NCI-H128 (cell line): ENCODE results near the gene TBX2.

Experiments used
- DNase-seq: peaks from one replicate; lab custom pipeline; 2025; ENCODE audit not compliant: unreplicated experiment; lab: John Stamatoyannopoulos, UW

The TBX2 gene

DNA sequence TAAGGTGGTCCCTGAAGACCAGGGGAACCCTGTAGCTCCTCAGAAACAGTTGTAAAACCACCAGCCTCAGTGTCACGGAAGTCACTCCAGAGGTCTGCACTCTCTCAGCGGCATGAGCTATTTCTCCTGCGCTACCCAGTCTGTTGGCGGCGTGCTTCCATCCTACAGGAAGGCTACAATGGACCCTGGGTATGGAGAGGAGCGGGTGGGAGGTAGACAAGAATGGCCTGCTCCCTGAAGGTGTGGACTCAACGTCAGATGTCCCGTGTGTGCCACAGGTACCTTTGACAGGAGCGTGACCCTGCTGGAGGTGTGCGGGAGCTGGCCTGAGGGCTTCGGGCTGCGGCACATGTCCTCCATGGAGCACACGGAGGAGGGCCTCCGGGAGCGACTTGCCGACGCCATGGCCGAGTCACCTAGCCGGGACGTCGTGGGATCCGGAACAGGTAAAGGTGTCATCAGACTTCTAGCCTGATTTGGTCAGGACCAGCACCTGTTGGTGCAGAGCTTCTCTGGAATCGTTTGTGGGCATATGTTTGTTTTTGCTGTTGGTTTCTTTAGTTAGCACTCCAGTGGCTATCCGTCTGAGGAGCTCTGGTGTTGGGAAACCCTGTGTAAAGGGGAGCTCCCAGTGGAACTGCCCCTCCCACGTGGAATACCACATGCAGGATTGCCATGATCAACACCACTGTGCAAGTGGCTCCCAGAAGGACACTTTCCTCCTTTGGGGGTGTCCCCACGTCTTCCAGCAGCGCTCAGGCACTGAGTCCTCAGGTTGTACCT is 31.4 kb upstream of the TBX2 start:
- no peak for DNase-seq

DNA sequence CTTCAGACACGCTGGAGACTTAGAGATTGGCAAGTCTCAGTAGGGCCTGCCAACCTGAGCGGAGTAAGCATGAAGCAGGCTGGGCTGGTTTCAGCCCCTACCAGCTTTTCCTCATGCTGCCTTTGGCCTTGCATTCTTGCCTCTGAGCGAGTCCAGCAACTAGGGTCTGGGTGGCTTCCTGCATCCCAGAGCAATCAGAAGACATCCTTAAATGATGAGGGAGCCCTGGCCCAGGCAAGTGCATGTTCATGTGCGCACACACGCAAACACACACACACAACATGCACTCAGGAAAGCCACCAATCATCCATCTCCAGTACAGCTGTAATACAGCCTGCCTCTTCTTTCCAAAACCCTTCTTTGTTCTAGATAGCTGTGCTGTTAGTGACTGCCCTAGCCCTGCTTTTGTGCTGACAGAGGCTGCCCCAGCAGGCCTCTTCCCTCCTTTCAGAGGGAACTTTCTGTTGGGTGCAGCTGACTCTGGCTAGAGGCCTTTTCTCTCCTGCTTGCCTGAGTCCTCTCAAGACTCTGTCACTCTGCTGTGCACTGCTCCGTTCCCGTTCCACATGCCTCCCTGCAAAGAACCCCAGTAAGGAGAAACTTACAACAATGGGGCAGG is 30.7 kb upstream of the TBX2 start:
- DNase-seq = no peak

DNA sequence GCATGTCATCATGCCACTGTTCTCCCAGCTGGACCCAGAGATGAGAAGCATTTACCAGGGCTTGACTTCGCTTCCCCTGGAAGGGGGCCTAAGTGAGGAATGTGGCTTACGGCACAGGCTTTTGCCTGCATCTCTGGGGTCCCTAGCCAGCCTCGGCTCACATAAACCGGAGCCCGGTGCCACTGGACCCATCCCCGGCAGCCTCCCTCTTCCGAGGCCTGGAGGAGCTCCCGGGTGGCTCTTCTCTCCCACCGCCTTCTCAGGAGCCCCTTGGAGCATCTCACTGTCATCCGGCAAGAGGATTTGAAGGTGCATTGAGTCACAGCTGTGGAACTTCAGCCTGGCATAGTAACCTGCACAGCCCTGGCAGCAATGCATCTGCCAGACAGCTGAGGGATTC is 29.9 kb upstream of the TBX2 start:
- no peak for DNase-seq

- DNase-seq = no peak
Observed at GRCh38 chr17:61371179-61371578, 28.5 kb upstream of the TBX2 start.

GRCh38 chr17:61371606-61372005 is 28.0 kb upstream of the TBX2 start:
- DNase-seq = no peak

DNA sequence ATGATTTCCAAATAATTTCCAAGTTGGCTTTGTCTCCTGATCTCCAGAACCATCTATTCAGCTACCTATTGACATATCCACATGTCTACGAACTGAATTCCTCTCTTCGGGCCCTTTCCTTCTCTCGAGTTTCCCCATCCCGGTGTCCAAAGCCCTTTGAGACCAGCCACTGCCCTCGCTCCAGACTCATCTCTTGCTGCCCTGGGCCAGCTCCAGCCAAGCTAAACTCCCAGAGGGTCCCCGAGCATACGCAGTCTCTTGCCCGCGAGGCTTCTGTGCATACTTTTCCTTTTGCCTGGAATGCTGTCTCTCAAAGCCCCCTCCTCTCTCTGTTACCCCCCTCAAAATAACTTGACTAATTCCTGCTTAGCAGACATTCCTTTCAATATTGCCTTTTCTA is 27.2 kb upstream of the TBX2 start:
- DNase-seq = no peak

GRCh38 chr17:61376931-61377838 is 22.5 kb upstream of the TBX2 start:
- no peak for DNase-seq

- no peak for DNase-seq
Observed at GRCh38 chr17:61378658-61379456, 20.8 kb upstream of the TBX2 start.

GRCh38 chr17:61379457-61380216 is 20.0 kb upstream of the TBX2 start:
- DNase-seq = no peak

DNA sequence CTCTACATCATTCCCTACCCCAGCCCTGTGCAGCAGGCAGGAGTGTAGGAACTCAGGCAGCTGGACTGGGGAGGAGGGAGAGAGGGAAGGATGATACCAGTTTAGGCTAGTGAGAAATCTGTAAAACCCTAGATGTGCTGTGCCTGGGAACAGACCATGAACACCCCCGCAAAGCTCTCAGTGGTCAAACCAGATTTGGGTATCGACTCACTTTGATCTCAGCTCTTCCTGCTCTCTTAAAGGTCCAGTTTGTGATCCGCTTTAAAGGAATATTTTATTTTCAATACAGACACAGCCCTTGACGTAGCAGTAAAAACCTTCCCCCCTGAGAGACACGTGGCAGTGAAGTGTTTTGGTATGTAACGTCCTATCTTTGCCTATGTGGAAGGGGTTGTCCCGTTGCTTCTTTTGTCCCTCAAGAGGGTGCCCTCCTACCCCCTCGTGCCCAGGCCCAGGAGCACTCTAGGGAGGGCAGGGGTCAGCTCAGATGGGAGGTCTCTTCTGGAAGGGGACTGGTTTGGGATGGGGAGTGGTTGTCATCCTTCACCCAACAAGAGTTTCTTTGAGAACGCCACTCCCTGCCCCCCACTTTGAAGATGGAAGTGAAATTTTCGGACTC is 19.3 kb upstream of the TBX2 start:
- no peak for DNase-seq

GRCh38 chr17:61380836-61381525 is 18.7 kb upstream of the TBX2 start:
- DNase-seq = no peak

DNA sequence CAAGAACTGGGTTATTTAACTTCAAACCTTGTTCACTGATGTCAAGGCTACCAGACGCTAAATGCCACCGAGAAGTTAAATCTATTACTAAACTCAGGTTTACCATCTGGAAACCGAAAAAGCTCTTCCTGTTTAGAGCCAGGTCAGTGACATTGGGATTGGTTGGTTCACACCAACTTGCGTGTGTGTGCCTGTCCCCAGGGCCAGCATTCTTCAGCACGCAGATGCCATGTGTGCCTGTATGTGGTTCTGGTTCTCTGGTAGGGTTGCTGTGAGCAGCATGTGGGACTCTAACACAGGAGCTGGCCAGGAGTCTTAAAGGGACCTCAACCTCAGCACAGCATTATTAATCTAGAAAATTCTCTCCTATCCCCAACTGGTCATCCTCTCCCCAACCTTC is 18.1 kb upstream of the TBX2 start:
- no peak for DNase-seq

DNA sequence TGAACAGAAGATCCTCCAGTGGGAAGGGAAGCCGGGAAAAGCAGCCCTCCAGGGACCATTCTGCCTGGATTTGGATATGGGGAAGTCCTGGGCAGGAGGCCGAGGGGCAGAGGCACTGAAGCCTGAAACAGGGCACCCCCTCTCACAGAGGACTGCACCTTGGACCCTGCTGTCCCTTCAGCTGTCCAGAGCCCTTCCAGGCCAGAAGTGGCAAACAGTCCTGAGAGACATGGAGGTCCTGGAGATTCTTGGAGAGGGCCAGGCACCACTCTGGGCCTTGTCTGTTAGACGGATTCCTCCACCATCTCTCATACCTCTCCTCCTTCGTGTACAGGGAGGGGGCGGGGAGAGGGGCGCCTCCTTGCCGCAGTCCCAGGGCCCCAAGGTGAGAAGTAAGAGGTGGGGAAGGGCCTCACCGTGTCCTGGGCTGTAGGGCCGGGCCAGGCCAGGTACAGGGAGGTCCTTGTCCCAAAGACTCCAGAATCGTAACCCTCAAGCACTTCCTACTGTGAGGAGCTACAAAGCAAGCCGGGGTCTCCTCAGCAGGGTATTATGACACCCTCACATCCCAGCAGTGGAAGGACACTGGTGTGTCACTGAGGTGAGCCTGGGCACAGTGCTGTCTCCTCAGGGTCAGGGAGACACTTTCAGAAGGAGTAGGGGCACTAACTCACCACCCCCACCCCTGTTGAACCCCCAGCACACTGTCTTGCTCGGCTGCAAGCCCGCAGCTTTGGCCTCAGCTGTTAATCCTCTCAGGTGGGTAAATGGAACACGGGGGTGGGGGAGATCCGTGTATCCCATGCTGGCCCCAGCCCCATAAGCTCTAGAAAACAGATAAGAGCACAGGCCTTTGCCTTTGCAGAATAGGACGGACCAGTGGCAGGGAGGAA is 16.6 kb upstream of the TBX2 start:
- DNase-seq = no peak

DNA sequence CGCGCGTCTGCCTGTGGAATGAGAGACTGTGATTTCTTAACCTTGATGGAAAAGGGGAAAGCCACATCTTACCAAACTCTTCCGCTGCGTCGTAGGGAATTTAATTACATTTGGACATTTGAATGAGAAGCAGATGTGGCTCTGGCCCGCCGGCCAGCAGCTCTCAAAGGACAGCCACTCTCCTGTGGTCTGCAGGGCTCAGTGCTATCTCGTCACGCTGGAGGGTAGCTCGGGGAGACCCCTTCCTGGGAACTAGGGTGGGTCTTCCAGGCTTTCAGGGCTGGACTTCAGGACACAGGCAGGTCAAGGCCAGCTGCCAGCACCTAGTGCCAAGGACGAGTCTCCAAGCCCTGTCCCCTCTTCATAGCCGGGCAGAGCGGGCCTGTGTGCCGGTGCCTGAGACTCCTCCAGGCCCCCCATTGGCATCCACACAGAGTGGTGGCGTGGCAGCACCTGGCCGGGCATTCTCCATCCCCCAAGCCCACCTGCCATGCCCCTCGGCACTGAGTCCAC is 15.9 kb upstream of the TBX2 start:
- DNase-seq = no peak

DNA sequence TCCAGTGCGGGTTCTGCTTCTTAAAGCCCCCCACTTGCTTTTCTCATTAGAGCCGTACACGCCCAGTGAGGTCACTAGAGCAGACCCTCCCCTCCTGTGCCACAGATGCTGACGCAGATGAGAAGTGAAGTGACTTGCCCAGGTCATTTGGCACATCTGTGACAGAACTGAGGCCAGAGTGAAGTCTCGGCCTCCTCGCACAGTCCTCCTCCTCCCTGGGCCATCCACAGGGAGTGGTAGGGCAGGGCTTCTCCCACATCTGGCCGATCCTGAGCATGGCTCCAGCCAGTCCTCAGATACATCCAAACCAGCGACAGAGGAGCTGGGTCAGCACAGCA is 15.3 kb upstream of the TBX2 start:
- no peak for DNase-seq

- no peak for DNase-seq
Observed at GRCh38 chr17:61384692-61385576, 14.7 kb upstream of the TBX2 start.

- DNase-seq = no peak
Observed at GRCh38 chr17:61385577-61386236, 13.9 kb upstream of the TBX2 start.
